Lower leg skin (tissue), 4 donors: Measurements from ENCODE around the gene KCTD19. TPM values are rescaled to one million over a fixed set of nuclear protein-coding genes. Genes with fewer than 3 reads are reported as not detected.

ENCODE experiments used
- DNase-seq, 2 donors: peaks; one replicate each; pipeline ENCODE4 v3.0.0-alpha.2; 2019; ENCODE audit warnings: low spot score in 2 of 2
- H3K4me3 ChIP-seq: fragments of 200-600 bp; sonication (generic); 2 replicates; pipeline ENCODE4 v1.5.1; 2017; ENCODE audit warnings: mild to moderate bottlenecking, low read depth; ENCODE audit not compliant: poor library complexity, severe bottlenecking
- CTCF ChIP-seq, 3 donors: fragments of 450-650 bp; IDR thresholded peaks; one replicate each; pipeline ENCODE4 v1.5.1; 2016; ENCODE audit warnings: antibody characterized with exemption in 3 of 3, mild to moderate bottlenecking in 3 of 3, moderate library complexity in 2 of 3
- POLR2A ChIP-seq, 2 donors: fragments of 450-650 bp; IDR thresholded peaks; one replicate each; pipeline ENCODE4 v1.6.1; 2016 to 2017; ENCODE audit warnings: antibody characterized with exemption in 2 of 2, mild to moderate bottlenecking in 1 of 2, moderate library complexity in 1 of 2
- WGBS, 2 donors: methylation state at CpG; one replicate each; pipeline ENCODE4 v1.1.5; 2018; 5-methylcytosine and 5-hydroxymethylcytosine counted together
- intact Hi-C: fragments of 100-400 bp; cut with DNase I; formaldehyde crosslinking; loops from one replicate; pipeline ENCODE4 v1.15.0; 2023; ENCODE audit warnings: low total_unique reads
- total RNA-seq, 4 donors: library from RNA; depleted of rRNA; stranded (reverse); fragments of >200 nt; gene quantifications; one replicate each; pipeline ENCODE4 v1.1.0, GENCODE V29; 2016

The KCTD19 gene
- total RNA-seq, 4 donors from 2014 or later: 0.11 to 0.32 TPM; not detected in 2

GRCh38 chr16:67256701-67257230 lies 69.8 kb downstream of the KCTD19 start:
- intact Hi-C loops: no loop called here
- DNase-seq: no peak
- TF ChIP-seq POLR2A (IDR thresholded peaks at IDR 0.05) (no peak), CTCF (IDR thresholded peaks at IDR 0.05) (no peak)
- H3K4me3 ChIP-seq: no peak overlapping the region
- WGBS, 2 donors: 93 to 94% methylated on average over 11 of the region's 11 CpGs

- no peak for DNase-seq
- 92% methylated on average over 16 to 17 of the region's 17 CpGs for WGBS, 2 donors
- intact Hi-C loops: no loop called here
- TF ChIP-seq POLR2A (IDR thresholded peaks at IDR 0.05): no peak
- TF ChIP-seq CTCF (IDR thresholded peaks at IDR 0.05): no peak
- H3K4me3 ChIP-seq: no peak overlapping the region
These were observed 70.9 kb downstream of the KCTD19 start for GRCh38 chr16:67255553-67256221.

GRCh38 chr16:67254801-67255552 lies 71.6 kb downstream of the KCTD19 start:
- no peak for TF ChIP-seq POLR2A (IDR thresholded peaks at IDR 0.05)
- no peak for TF ChIP-seq CTCF (IDR thresholded peaks at IDR 0.05)
- WGBS, 2 donors: 81 to 84% methylated on average over 17 to 18 of the region's 18 CpGs
- intact Hi-C loops: no loop called here
- no peak for DNase-seq
- H3K4me3 ChIP-seq: no peak overlapping the region

GRCh38 chr16:67252609-67253497 lies 73.7 kb downstream of the KCTD19 start:
- 85 to 87% methylated on average over 4 of the region's 4 CpGs for WGBS, 2 donors
- no peak overlapping the region for H3K4me3 ChIP-seq
- no peak for DNase-seq
- no peak for TF ChIP-seq CTCF (IDR thresholded peaks at IDR 0.05)
- TF ChIP-seq POLR2A (IDR thresholded peaks at IDR 0.05): no peak
- intact Hi-C loops: no loop called here

GRCh38 chr16:67250045-67250327 lies 76.6 kb downstream of the KCTD19 start:
- WGBS, 2 donors: 75 to 76% methylated on average over 4 of the region's 4 CpGs
- DNase-seq: no peak
- intact Hi-C loops: no loop called here
- TF ChIP-seq POLR2A (IDR thresholded peaks at IDR 0.05): no peak
- no peak for TF ChIP-seq CTCF (IDR thresholded peaks at IDR 0.05)
- H3K4me3 ChIP-seq: no peak overlapping the region
